Activated CD8-positive, alpha-beta T cell treated with anti-CD3 and anti-CD28 coated beads, Interleukin-2, amount 10 ng/mL, durations not matched to agents 7 days and 5 days (primary cell): ENCODE data around the gene GSN. TPM values are rescaled to one million over a fixed set of nuclear protein-coding genes. Genes with fewer than 3 reads are reported as not detected.
A peak's percentile ranks its signal among the peaks of the same experiment; 100 is the strongest.
"Not testable (repeated sequence)": the region's sequence is repeated elsewhere in the genome, so short reads cannot be mapped to it uniquely, and the experiment has no call there.

Source experiments
- ATAC-seq: fragments of 150-1000 bp; cut with Tn5 transposase; one replicate; pipeline ENCODE4 v1.10.0; 2021; ENCODE audit warnings: moderate library complexity
- CTCF ChIA-PET: fragments of 350-600 bp; sonication (Branson Sonifier 250); formaldehyde crosslinking; loops from one replicate; lab custom pipeline; 2021; ENCODE audit warnings: antibody characterized with exemption; lab: Charles Lee
- POLR2A ChIA-PET: fragments of 350-600 bp; sonication (Branson Sonifier 250); formaldehyde crosslinking; loops from one replicate; lab custom pipeline; 2021; ENCODE audit warnings: antibody characterized with exemption; lab: Charles Lee
- DNase-seq: peaks from one replicate; pipeline ENCODE4 v3.0.0-alpha.2; 2020
- H3K27ac Mint-ChIP-seq: one replicate; pipeline ENCODE4 v1.8.0; 2021; ENCODE audit warnings: mild to moderate bottlenecking, mixed read lengths
- H3K27me3 Mint-ChIP-seq: one replicate; pipeline ENCODE4 v1.8.0; 2021; ENCODE audit warnings: low read depth, mixed read lengths
- H3K36me3 Mint-ChIP-seq: one replicate; pipeline ENCODE4 v1.8.0; 2021; ENCODE audit warnings: low read depth, mixed read lengths
- H3K4me1 Mint-ChIP-seq: one replicate; pipeline ENCODE4 v1.8.0; 2021; ENCODE audit warnings: low read depth, mixed read lengths
- H3K4me3 Mint-ChIP-seq: one replicate; pipeline ENCODE4 v1.8.0; 2021; ENCODE audit warnings: mild to moderate bottlenecking, mixed read lengths
- H3K9me3 Mint-ChIP-seq: one replicate; pipeline ENCODE4 v1.8.0; 2022; ENCODE audit warnings: mixed read lengths; ENCODE audit not compliant: insufficient read depth
- total RNA-seq, 2 experiments: library from RNA; stranded (reverse); gene quantifications; one replicate each; pipeline ENCODE4 v1.2.3, GENCODE V29; 2021

Gene GSN
- total RNA-seq, 2 experiments from 2014 or later: 4.0 to 4.2 TPM

GRCh38 chr9:121284733-121285451, 16.9 kb downstream of the GSN start:
- H3K27me3 Mint-ChIP-seq: no peaks in the 10 kb centered on the region
- H3K9me3 Mint-ChIP-seq: no peaks in the 10 kb centered on the region
- no peak overlapping the region for H3K4me3 Mint-ChIP-seq
- POLR2A ChIA-PET: no interaction called here
- ATAC-seq: no peak
- no peak overlapping the region for H3K27ac Mint-ChIP-seq
- DNase-seq: no peak
- H3K4me1 Mint-ChIP-seq: peaks cover 15% of the 10 kb centered on the region
- no peaks in the 10 kb centered on the region for H3K36me3 Mint-ChIP-seq
- CTCF ChIA-PET: interaction anchor here (2.4 to 4.7 kb wide), 2 partner anchors 35 to 72 kb away, joined by 6 to 16 read pairs; no protein-coding TSS in a partner anchor

- ChIA-PET CTCF (interaction anchor here (2.1 to 4.7 kb wide), 3 partner anchors 34 to 113 kb away, joined by 4 to 16 read pairs (median 6); no protein-coding TSS in a partner anchor), POLR2A (no interaction called here)
- no peak overlapping the region for H3K4me3 Mint-ChIP-seq
- peak overlapping the region; percentile 54 for H3K27ac Mint-ChIP-seq
- peaks cover 15% of the 10 kb centered on the region for H3K4me1 Mint-ChIP-seq
- H3K36me3 Mint-ChIP-seq: no peaks in the 10 kb centered on the region
- H3K9me3 Mint-ChIP-seq: no peaks in the 10 kb centered on the region
- no peak for ATAC-seq
- DNase-seq: no peak
- no peaks in the 10 kb centered on the region for H3K27me3 Mint-ChIP-seq
Measured at GRCh38 chr9:121285835-121286687, 18.1 kb downstream of the GSN start.

GRCh38 chr9:121286688-121286972, 18.7 kb downstream of the GSN start:
- ATAC-seq: no peak
- Mint-ChIP-seq H3K9me3 (no peaks in the 10 kb centered on the region), H3K4me3 (no peak overlapping the region), H3K27me3 (no peaks in the 10 kb centered on the region), H3K27ac (peak overlapping the region; percentile 54), H3K4me1 (peaks cover 15% of the 10 kb centered on the region), H3K36me3 (no peaks in the 10 kb centered on the region)
- DNase-seq: no peak
- CTCF ChIA-PET: interaction anchor here (2.1 to 4.7 kb wide), 3 partner anchors 33 to 112 kb away, joined by 4 to 16 read pairs (median 6); no protein-coding TSS in a partner anchor
- POLR2A ChIA-PET: no interaction called here

GRCh38 chr9:121286973-121287741, 19.2 kb downstream of the GSN start:
- CTCF ChIA-PET: interaction anchor here (2.1 to 4.7 kb wide), 3 partner anchors 33 to 112 kb away, joined by 4 to 16 read pairs (median 6); no protein-coding TSS in a partner anchor
- ATAC-seq: no peak
- Mint-ChIP-seq H3K27ac (no peak overlapping the region), H3K27me3 (no peaks in the 10 kb centered on the region), H3K4me3 (no peak overlapping the region), H3K36me3 (no peaks in the 10 kb centered on the region), H3K4me1 (peaks cover 13% of the 10 kb centered on the region), H3K9me3 (no peaks in the 10 kb centered on the region)
- no peak for DNase-seq
- POLR2A ChIA-PET: no interaction called here

- Mint-ChIP-seq H3K27ac (no peak overlapping the region), H3K27me3 (no peaks in the 10 kb centered on the region), H3K9me3 (no peaks in the 10 kb centered on the region), H3K4me1 (peaks cover 13% of the 10 kb centered on the region), H3K4me3 (no peak overlapping the region), H3K36me3 (no peaks in the 10 kb centered on the region)
- DNase-seq (no peak), ATAC-seq (no peak)
- POLR2A ChIA-PET: no interaction called here
- CTCF ChIA-PET: interaction anchor here (1.0 to 4.7 kb wide), 3 partner anchors 10 to 110 kb away, joined by 3 to 16 read pairs (median 4); no protein-coding TSS in a partner anchor
Measured at GRCh38 chr9:121288673-121289025, 20.7 kb downstream of the GSN start.

- H3K27ac Mint-ChIP-seq: no peak overlapping the region
- no peak overlapping the region for H3K4me3 Mint-ChIP-seq
- H3K4me1 Mint-ChIP-seq: peaks cover 13% of the 10 kb centered on the region
- DNase-seq (no peak), ATAC-seq (no peak)
- ChIA-PET CTCF (interaction anchor here (0.8 to 1.0 kb wide), 3 partner anchors 10 to 111 kb away, joined by 3 read pairs; no protein-coding TSS in a partner anchor), POLR2A (no interaction called here)
- H3K9me3 Mint-ChIP-seq: no peaks in the 10 kb centered on the region
- no peaks in the 10 kb centered on the region for H3K36me3 Mint-ChIP-seq
- no peaks in the 10 kb centered on the region for H3K27me3 Mint-ChIP-seq
Measured at GRCh38 chr9:121289026-121289771, 21.2 kb downstream of the GSN start.

- H3K36me3 Mint-ChIP-seq: no peaks in the 10 kb centered on the region
- DNase-seq (no peak), ATAC-seq (no peak)
- CTCF ChIA-PET: interaction anchor here (0.8 to 1.0 kb wide), 3 partner anchors 11 to 110 kb away, joined by 3 read pairs; no protein-coding TSS in a partner anchor
- H3K27me3 Mint-ChIP-seq: no peaks in the 10 kb centered on the region
- H3K9me3 Mint-ChIP-seq: no peaks in the 10 kb centered on the region
- POLR2A ChIA-PET: no interaction called here
- no peak overlapping the region for H3K4me3 Mint-ChIP-seq
- peaks cover 13% of the 10 kb centered on the region for H3K4me1 Mint-ChIP-seq
- H3K27ac Mint-ChIP-seq: no peak overlapping the region
Measured at GRCh38 chr9:121289772-121290370, 21.9 kb downstream of the GSN start.

GRCh38 chr9:121291536-121291935, 23.6 kb downstream of the GSN start:
- H3K36me3 Mint-ChIP-seq, H3K9me3 Mint-ChIP-seq, POLR2A ChIA-PET, DNase-seq, H3K27ac Mint-ChIP-seq, H3K27me3 Mint-ChIP-seq, H3K4me1 Mint-ChIP-seq, ATAC-seq, H3K4me3 Mint-ChIP-seq: not testable (repeated sequence)
- CTCF ChIA-PET: interaction anchor here (1.0 kb wide), 1 partner anchor 13 kb away, joined by 3 read pairs; no protein-coding TSS in a partner anchor

- H3K27me3 Mint-ChIP-seq: no peaks in the 10 kb centered on the region
- no peaks in the 10 kb centered on the region for H3K9me3 Mint-ChIP-seq
- no peak for ATAC-seq
- no peak overlapping the region for H3K4me3 Mint-ChIP-seq
- H3K36me3 Mint-ChIP-seq: no peaks in the 10 kb centered on the region
- DNase-seq: no peak
- H3K27ac Mint-ChIP-seq: no peak overlapping the region
- ChIA-PET POLR2A (no interaction called here), CTCF (interaction anchor here (1.0 kb wide), 1 partner anchor 13 kb away, joined by 3 read pairs; no protein-coding TSS in a partner anchor)
- no peaks in the 10 kb centered on the region for H3K4me1 Mint-ChIP-seq
Measured at GRCh38 chr9:121292051-121292450, 24.1 kb downstream of the GSN start.

- DNase-seq (no peak), ATAC-seq (no peak)
- H3K27ac Mint-ChIP-seq: no peak overlapping the region
- no peaks in the 10 kb centered on the region for H3K9me3 Mint-ChIP-seq
- POLR2A ChIA-PET: no interaction called here
- no peaks in the 10 kb centered on the region for H3K4me1 Mint-ChIP-seq
- CTCF ChIA-PET: interaction anchor here (0.5 kb wide), 1 partner anchor 1724 kb away, joined by 3 read pairs; no protein-coding TSS in a partner anchor
- H3K27me3 Mint-ChIP-seq: no peaks in the 10 kb centered on the region
- no peaks in the 10 kb centered on the region for H3K36me3 Mint-ChIP-seq
- no peak overlapping the region for H3K4me3 Mint-ChIP-seq
Measured at GRCh38 chr9:121292801-121293241, 24.9 kb downstream of the GSN start.
